ENCODE data around the gene IGLL5. TPM values are rescaled to one million over a fixed set of nuclear protein-coding genes. Genes with fewer than 3 reads are reported as not detected.
"Not testable (repeated sequence)": the region's sequence is repeated elsewhere in the genome, so short reads cannot be mapped to it uniquely, and the experiment has no call there.

Gene IGLL5
- total RNA-seq, 1 donor from 2014 or later, result not detected

- intact Hi-C loops (cut with micrococcal nuclease), result no loop called here
These were observed 25.3 kb downstream of the IGLL5 start for GRCh38 chr22:22912988-22913253.

GRCh38 chr22:22913989-22914388, 26.4 kb downstream of the IGLL5 start:
- intact Hi-C loops (cut with micrococcal nuclease), result no loop called here

GRCh38 chr22:22914726-22915669, 27.4 kb downstream of the IGLL5 start:
- intact Hi-C loops (cut with micrococcal nuclease), result no loop called here

GRCh38 chr22:22915670-22916035, 28.0 kb downstream of the IGLL5 start:
- intact Hi-C loops (cut with micrococcal nuclease), result no loop called here

GRCh38 chr22:22916215-22916951, 28.8 kb downstream of the IGLL5 start:
- intact Hi-C loops (cut with micrococcal nuclease), result no loop called here

- intact Hi-C loops (cut with micrococcal nuclease), result no loop called here
These were observed 29.3 kb downstream of the IGLL5 start for GRCh38 chr22:22916952-22917290.

- intact Hi-C loops (cut with micrococcal nuclease), result no loop called here
These were observed 29.8 kb downstream of the IGLL5 start for GRCh38 chr22:22917377-22917776.

- intact Hi-C loops (cut with micrococcal nuclease), result no loop called here
These were observed 30.8 kb downstream of the IGLL5 start for GRCh38 chr22:22918297-22918965.

GRCh38 chr22:22919041-22919440, 31.4 kb downstream of the IGLL5 start:
- intact Hi-C loops (cut with micrococcal nuclease), result no loop called here

GRCh38 chr22:22920104-22920654, 32.6 kb downstream of the IGLL5 start:
- intact Hi-C loops (cut with micrococcal nuclease), result no loop called here

- intact Hi-C loops (cut with micrococcal nuclease), result no loop called here
These were observed 33.4 kb downstream of the IGLL5 start for GRCh38 chr22:22920910-22921550.

GRCh38 chr22:22921575-22921974, 34.0 kb downstream of the IGLL5 start:
- intact Hi-C loops (cut with micrococcal nuclease), result no loop called here

- intact Hi-C loops (cut with micrococcal nuclease), result not testable (repeated sequence)
These were observed 34.7 kb downstream of the IGLL5 start for GRCh38 chr22:22922092-22922953.

GRCh38 chr22:22922954-22923319, 35.3 kb downstream of the IGLL5 start:
- intact Hi-C loops (cut with micrococcal nuclease), result no loop called here

GRCh38 chr22:22923379-22923778, 35.8 kb downstream of the IGLL5 start:
- intact Hi-C loops (cut with micrococcal nuclease), result no loop called here

- intact Hi-C loops (cut with micrococcal nuclease), result no loop called here
These were observed 36.3 kb downstream of the IGLL5 start for GRCh38 chr22:22923930-22924329.

- intact Hi-C loops (cut with micrococcal nuclease), result no loop called here
These were observed 36.9 kb downstream of the IGLL5 start for GRCh38 chr22:22924369-22925145.

GRCh38 chr22:22925146-22925804, 37.7 kb downstream of the IGLL5 start:
- intact Hi-C loops (cut with micrococcal nuclease), result no loop called here

GRCh38 chr22:22925805-22926369, 38.3 kb downstream of the IGLL5 start:
- intact Hi-C loops (cut with micrococcal nuclease), result no loop called here
